Measurements from ENCODE around the gene STK17A.
"Not testable (repeated sequence)": the region's sequence is repeated elsewhere in the genome, so short reads cannot be mapped to it uniquely, and the experiment has no call there.

STK17A gene

GRCh38 chr7:43660141-43660540, 77.2 kb downstream of the STK17A start:
- no peak for DNase-seq

GRCh38 chr7:43664681-43665080, 81.8 kb downstream of the STK17A start:
- DNase-seq = no peak

DNA sequence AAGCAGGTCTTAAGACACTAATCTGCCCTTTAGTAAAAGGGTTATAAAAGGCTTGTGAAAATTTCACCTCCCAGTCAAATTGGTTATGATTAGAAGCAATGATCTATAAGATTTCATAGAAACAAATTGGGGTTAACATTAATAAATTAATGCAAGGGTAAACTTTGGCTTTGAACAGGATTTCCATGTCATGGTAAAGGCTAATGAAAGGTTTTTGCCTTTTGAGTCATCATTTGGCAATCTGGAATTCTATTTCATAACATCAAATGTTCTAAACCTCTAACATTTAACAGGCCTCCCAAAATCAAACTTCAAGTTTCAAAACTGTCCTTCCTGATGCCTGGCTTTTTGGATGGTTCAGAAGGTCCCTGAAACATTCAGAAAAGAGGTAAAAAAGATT, 84.0 kb downstream of the STK17A start:
- no peak for DNase-seq

DNA sequence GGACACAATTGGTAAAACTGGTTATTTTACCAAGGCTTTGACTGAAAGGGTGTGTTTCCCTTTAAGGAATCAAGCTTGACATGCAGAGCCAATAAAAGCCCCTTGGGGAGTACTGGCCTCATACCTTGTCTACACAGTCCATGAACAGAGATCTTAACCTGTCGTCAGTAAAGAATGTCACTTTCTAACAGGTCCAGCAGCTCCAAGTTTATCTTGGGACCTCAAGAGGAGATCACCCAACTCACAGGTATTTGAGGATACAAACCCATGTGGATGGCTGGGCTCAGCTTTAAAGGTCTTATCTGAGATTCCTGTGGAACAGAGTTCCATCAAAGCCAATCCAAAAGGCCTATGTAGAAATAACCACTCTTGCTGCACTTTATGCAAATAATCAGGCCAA, 85.1 kb downstream of the STK17A start:
- DNase-seq = no peak

GRCh38 chr7:43669286-43670081, 86.6 kb downstream of the STK17A start:
- DNase-seq = no peak

- DNase-seq = no peak
These were observed 88.6 kb downstream of the STK17A start for GRCh38 chr7:43671521-43671920.

DNA sequence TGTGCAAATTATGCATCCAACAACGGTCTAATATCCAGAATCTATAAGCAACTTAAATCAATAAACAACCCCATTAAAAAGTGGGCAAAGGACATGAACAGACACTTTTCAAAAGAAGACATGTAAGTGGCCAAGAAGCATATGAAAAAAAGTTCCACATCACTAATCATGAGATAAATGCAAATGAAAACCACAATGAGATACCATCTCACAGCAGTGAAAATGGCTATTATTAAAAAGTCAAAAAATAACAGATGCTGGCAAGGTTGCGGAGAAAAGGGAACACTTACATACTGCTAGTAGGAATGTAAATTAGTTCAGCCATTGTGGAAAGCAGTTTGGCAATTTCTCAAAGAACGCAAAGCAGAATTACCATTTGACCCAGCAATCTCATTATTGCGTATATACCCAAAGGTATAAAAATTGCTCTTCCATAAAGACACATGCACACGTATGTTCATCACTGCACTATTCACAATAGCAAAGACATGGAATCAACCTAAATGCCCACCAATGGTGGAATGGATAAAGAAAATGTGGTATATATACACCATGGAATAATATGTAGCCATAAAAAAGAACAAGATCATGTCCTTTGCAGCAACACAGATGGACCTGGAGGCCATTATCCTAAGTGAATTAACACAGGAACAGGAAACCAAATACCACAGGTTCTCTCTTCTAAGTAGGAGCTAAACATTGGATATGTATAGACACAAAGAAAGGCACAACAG, 90.5 kb downstream of the STK17A start:
- not testable (repeated sequence) for DNase-seq

DNA sequence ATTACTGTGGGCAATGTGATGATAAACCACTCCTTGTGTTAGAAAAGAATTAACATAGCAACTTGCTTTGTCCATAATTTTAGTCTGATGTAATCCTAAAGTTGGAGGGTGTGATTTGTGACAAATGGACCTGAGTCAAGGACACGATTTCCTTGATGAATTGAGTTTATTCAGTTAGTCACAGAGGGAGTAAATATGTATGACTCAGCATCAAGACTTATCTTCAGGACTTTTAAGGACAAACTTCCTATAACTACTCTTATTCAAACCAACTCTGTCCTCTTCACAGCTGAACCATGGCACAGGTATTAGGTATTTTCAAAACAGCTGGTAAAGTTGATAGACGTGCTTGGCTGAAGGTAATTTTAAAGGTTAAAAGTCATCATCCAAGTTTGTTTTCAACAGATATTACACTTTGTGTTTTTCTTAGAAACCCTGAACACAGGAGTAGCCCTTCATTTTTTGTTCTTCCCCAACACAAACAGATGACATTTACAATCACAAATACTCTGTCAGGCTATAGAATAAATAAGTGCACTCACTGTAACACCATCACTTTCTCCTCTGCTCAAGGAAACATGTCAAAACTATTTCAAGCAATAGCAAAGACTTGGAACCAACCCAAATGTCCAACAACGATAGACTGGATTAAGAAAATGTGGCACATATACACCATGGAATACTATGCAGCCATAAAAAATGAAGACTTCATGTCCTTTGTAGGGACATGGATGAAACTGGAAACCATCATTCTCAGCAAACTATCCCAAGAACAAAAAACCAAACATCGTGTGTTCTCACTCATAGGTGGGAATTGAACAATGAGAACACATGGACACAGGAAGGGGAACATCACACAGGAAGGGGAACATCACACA, 91.9 kb downstream of the STK17A start:
- no peak for DNase-seq

Data from NCI-H510A treated with DMSO at 0.1 percent for 48 hours (cell line).